ENCODE measurements around the gene CLIC6.

DNA sequence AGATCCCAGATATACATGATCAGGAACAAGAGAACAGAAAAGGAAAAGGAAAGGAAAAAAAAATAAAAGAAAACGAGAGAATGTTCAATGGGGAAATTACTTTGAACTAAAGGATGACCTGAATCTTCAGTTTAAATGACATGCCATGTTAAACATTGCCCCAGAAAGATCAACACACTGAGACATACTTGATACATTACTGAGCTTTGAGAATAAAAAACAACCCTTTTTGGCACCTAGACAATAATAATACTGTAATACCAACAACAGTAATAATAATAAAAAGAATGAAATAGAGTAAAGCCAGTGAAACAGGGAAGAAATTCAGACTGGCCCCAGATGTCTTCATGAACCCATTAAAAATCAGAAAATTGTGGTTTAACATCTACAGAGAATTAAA, 44.8 kb downstream of the CLIC6 start:
- TF ChIP-seq, protein P1, sequence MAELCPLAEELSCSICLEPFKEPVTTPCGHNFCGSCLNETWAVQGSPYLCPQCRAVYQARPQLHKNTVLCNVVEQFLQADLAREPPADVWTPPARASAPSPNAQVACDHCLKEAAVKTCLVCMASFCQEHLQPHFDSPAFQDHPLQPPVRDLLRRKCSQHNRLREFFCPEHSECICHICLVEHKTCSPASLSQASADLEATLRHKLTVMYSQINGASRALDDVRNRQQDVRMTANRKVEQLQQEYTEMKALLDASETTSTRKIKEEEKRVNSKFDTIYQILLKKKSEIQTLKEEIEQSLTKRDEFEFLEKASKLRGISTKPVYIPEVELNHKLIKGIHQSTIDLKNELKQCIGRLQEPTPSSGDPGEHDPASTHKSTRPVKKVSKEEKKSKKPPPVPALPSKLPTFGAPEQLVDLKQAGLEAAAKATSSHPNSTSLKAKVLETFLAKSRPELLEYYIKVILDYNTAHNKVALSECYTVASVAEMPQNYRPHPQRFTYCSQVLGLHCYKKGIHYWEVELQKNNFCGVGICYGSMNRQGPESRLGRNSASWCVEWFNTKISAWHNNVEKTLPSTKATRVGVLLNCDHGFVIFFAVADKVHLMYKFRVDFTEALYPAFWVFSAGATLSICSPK (IDR thresholded peaks at IDR 0.05; ENCODE audit: borderline replicate concordance): no peak
- no peak for TF ChIP-seq BHLHE40 (IDR thresholded peaks at IDR 0.05; ENCODE audit: low read length)
- TF ChIP-seq EZH2 (IDR thresholded peaks at IDR 0.05; ENCODE audit: borderline replicate concordance, low read depth, low read length): no peak
- TF ChIP-seq, protein P2, sequence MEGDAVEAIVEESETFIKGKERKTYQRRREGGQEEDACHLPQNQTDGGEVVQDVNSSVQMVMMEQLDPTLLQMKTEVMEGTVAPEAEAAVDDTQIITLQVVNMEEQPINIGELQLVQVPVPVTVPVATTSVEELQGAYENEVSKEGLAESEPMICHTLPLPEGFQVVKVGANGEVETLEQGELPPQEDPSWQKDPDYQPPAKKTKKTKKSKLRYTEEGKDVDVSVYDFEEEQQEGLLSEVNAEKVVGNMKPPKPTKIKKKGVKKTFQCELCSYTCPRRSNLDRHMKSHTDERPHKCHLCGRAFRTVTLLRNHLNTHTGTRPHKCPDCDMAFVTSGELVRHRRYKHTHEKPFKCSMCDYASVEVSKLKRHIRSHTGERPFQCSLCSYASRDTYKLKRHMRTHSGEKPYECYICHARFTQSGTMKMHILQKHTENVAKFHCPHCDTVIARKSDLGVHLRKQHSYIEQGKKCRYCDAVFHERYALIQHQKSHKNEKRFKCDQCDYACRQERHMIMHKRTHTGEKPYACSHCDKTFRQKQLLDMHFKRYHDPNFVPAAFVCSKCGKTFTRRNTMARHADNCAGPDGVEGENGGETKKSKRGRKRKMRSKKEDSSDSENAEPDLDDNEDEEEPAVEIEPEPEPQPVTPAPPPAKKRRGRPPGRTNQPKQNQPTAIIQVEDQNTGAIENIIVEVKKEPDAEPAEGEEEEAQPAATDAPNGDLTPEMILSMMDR (IDR thresholded peaks at IDR 0.05 in 2 of 3, conservative IDR thresholded peaks at IDR 0.05 in 1 of 3; ENCODE audit: insufficient read depth in 2 of 3, low read depth in 1 of 3, low read length in 3 of 3): no peak
- TF ChIP-seq GATA2 (CRISPR knock-in tag; IDR thresholded peaks at IDR 0.05): no peak
- no peak for TF ChIP-seq CBX3 (IDR thresholded peaks at IDR 0.05; ENCODE audit: borderline replicate concordance in 1 of 2, low read length in 2 of 2)
